Amniotic stem cell (primary cell): ENCODE measurements around the gene SYNGR3.

Experiments
- DNase-seq: peaks from one replicate; lab custom pipeline; 2025; lab: John Stamatoyannopoulos, UW

The SYNGR3 gene

DNA sequence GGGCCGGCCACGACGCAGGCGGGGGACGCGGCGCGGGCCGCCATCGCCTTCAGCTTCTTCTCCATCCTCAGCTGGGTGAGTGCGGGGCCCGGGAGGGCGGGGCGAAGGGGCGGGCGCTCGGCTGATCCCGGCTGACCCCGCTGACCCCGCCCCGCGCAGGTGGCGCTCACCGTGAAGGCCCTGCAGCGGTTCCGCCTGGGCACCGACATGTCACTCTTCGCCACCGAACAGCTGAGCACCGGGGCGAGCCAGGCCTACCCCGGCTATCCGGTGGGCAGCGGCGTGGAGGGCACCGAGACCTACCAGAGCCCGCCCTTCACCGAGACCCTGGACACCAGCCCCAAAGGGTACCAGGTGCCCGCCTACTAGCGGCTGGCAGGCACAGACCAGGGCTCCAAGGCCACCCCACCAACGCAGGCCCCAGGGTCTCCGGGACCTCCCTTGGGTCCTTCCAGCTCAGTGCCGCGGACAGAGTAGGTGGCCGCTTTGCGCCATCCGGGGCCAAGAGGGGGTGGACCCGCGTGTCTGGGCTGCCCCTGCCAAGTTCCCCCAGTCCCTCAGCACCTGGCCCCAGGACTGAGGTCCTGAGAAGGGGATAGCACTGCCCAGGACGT, 3.0 kb downstream of the SYNGR3 start:
- no peak for DNase-seq

DNA sequence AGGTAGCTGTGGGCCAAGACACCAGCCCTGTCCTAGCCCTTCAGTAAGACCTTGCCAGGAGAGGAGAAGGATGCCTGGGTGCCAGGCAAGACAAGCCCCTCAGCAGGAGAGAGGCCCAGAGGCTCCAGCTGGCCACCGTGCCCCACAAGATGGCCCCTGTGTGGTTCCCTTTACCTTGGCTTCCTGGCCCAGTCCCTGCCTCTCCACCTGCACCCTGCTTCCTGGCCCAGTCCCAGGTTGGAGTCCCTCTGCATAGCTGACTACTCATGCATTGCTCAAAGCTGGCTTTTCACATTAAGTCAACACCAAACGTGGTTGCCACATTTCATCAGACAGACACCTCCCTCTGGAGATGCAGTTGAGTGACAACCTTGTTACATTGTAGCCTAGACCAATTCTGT, 4.0 kb downstream of the SYNGR3 start:
- DNase-seq, result no peak

DNA sequence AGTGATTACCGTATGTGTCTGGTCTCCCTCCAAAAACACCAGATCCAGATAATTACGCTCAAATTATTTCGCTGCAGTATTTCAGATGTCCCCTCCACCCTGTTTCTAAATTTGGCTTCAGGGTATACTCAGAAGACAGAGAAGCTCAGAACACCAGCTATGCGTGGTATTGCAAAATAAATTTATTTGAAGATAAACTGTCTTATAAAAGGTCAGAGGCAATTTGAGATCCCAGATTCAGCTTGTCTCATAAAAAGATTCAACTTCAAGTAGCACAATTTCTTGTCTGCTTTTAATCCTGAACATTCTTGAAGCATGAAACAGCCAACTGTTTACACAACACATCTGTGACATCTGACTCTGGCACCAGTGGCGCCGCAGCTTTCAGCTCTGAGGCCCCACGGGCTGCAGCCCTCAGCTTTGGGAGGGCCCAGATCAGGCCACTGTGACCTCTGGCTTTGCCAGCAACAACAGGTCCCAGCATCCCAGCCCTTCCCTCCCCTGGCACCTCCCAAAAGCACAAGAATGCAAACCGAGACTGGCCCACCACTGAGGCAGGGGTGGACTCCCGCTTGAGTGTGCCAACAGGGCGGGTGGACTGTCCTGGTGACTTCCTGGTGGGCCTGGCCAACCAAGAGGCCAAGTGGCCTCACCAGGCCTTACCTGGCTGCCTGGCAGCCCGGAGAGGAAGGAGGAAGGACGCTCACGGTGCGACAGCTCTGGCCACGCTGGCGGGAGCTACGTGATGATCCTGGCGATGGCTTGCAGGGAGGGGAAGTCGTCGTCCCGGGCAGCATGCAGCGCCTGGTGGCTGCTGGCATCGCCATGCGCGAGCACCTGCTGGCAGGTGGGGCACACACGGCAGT, 8.0 kb downstream of the SYNGR3 start:
- no peak for DNase-seq

GRCh38 chr16:1998360-1998835, 8.6 kb downstream of the SYNGR3 start:
- DNase-seq, result no peak

GRCh38 chr16:1998852-1999801, 9.4 kb downstream of the SYNGR3 start:
- DNase-seq, result no peak

DNA sequence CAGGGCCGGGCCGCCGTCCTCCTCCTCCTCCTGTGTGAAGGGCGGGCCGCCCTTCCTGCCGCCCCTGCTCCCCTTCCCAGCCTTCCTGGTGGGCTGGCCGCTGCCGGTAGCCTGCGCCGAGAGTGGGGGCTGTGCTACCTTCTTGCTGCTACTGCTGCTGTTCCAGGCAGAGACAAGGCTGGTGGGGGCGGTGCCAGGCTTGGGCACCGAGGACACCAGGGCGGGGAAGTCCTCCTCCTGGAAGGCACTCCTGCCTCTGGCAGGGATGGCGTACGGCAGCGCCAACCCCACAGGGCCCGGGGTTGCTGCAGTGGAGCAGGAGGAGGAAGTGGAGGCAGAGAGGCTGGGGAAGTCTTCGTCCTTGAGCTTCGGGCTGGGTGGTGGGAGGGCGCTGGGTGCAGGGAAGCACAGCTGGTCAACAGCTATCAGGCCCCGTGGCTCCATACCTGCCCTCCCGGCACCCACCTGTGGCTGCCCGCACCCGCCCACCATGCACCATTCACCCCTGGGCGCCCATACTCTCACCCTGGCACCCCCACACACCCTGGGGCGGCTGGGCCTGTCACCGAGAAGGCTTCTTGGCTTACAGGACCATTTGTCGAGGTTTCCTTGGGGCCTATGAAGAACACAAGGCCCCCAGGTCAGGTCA, 10.2 kb downstream of the SYNGR3 start:
- DNase-seq, result no peak

GRCh38 chr16:2001035-2001434, 11.3 kb downstream of the SYNGR3 start:
- DNase-seq, result no peak

DNA sequence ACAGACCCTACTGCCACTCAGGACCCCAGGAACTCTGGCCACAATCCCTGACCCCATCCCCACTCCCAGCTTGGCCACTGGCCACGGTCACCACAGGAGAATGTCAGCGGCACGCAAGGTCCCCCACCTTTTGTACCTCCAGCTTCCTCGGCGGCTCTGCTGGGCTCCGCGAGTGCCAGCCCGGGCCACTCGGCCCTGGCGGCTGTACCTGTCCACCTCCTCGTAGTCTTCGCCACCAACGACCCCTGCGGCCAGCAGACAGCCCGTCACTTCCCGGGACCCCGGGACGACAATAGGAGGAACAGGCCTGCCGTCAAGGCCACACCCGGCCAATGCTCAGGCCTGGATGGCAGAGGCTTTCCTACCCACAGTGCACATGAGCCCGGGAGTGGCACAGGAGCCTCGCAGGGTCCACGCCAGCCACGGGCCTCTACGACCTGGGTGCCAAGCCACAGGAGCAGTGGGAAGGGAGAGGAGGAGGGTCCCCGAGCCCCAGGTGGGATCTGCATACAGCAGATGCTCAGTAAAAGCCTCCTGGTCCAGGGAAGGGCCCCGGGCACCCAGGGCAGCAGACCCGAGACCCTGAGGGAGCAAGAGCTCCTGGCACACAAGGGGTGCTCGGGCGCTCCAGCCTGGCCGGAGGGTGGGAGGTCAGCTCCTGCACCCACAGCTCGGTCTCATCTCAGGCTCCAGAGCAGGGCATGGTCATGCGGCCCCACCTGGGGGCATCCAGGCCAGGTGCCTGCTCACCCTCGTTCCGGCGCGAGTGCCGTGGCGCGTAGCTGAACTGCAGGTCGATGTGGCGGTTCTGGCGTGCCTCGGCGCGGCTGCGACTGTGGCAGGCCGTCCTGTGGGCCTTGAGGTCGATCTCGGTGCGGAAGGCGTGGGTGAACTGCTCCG, 11.9 kb downstream of the SYNGR3 start:
- no peak for DNase-seq

DNA sequence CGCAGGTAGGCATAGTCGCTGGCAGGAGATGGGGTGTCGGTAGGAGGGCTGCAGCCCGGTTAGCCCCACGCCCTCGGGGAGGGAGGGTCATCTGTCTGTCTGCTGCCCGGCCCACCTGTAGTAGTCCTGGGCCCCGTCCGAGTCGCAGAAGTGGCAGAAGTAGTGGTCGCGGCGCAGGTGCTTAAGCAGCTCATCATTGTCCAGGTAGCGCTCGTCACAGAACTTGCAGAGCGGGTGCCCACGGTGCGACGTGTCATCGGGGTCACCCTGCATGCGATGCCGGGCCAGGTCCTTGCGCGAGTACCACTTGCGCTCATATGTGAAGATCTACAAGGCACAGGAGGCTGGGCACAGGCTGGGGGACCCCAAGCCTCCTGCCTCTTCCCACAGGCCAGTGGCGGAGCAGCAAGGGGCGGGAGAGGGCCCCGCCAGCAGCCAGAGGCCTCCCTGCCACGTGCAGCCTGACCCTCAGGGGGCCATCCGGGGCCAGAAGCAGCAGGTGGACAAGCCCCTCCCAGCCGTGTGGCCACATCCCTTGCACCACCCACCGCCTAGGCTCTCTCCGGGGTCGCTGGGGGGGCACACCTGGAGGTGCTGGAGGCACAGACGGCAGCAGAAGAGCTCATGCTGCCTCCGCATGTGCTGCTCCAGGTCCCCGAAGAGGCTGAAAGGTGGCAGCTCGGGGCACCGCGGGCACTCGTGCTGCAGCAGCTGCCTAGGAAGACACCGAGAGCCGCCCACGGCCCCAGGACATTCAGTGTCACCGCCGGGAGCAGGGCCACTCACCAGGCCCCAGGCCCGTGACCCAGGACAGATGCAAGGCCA, 12.8 kb downstream of the SYNGR3 start:
- no peak for DNase-seq

DNA sequence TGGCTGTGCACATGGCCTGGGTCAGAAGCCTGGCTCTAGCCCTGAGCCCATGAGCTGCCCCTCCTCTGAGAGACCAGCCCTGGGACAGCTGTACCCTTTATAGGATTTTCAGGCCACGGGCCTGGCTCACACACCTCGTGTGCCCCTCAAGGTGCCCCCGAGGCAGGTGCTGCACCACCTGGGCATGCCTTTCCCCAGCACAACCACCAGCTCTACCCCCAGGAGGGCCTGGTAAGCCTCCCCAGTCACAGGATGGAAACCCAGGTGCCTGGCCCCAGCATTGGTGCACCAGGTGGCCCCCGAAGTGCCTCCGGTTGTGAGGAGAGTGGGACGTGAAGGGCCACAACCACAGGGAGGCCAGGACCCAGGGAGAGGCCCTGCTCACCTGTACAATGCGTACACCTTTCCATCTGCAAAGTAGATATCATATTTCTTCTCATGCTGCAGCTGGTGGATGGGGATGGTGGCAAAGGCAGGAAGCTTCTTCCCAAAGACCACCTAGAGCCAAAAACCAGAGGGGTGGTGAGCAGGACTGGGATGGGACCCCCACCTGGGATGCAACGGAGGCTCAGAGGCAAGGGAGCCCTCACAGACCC, 13.6 kb downstream of the SYNGR3 start:
- no peak for DNase-seq

- peak; percentile 34 for DNase-seq
These were observed 14.3 kb downstream of the SYNGR3 start for GRCh38 chr16:2003827-2004641.

- DNase-seq, result no peak
These were observed 15.2 kb downstream of the SYNGR3 start for GRCh38 chr16:2004795-2005517.

DNA sequence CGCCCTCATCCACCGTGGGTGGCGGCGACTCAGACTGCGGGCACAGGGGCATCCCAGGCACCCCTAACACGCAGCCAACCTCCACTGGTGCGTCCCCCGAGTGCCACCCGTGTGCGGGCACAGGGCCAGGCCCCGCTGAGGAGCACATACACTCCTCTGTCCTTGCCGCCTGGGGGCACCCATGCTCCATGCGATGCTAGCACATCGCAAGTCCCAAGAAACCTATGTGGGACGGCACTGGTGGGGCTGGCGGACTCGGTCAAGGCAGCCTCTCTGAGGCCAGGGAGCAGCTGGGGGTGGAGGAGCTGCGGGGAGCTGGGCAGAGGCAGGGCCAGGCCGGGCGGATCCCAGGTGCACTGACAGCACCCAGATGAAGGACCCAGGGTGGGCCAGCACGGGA, 15.9 kb downstream of the SYNGR3 start:
- DNase-seq, result no peak

- DNase-seq, result no peak
These were observed 16.5 kb downstream of the SYNGR3 start for GRCh38 chr16:2006317-2006716.

DNA sequence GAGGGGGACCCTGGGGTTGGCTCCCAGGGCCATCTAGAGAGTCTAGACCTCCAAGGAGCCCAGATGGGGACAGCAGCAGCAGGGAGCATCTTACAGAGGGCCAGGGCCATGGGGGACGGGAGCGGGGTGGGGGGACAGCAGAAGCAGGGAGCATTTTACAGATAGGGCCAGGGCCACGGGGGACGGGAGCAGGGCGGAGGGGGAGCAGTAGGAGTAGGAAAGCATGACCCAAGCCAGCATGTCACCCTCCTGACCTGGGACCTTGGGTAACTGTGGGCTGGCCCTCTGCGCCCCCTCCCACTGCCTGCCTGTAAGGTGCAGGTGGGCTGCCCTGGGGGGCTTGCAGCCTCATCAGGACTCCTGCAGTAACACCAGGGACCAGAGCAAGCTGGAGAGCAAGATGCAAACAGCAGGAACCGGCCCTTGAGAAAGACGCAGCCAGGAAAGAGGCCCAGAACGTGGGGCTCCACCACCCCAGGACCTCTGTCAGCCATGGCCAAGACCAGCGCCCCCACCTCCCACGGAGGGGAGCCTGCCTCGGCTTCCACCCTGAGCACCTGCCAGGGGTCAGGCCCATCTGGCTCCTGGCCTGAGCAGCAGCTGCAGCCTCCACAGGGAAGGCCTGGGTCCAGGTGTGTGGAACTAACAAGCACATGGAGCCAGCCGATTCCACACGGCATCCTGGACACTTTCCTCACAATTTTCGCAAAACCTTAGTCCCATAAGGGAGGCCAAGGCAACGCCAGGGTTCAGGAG, 17.5 kb downstream of the SYNGR3 start:
- DNase-seq, result no peak

GRCh38 chr16:2008009-2008526, 18.3 kb downstream of the SYNGR3 start:
- DNase-seq, result no peak

DNA sequence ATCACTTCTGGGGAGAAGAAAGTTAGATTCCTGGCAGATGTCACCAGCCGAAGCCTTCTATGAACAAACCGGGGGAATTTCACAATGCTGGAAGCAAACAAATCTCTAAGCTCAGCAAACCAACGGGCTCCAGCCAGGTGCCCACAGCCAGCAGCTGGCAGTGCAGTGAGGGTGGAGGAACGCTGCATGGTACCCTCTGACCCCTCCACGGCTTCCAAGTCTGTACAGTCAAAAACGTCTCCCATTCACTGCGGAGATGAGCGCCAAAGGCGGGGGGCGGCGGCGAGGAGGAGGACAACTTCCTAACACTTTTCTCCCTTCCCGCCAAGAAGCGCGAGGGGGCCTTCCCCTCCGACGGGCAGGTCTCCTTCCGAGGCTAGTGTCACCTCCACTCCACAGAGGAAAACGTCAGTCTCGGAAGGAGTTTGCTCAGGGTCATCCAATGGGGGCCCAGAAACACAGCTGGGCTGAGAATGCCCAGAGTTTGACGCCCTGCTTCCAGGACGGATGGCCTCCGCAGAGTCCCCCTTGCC, 18.9 kb downstream of the SYNGR3 start:
- no peak for DNase-seq
